GM12874 (cell line): Measurements from ENCODE around the gene EDAR.

Experiments used
- TF ChIP-seq, protein P1 (sequence below): IDR thresholded peaks from 2 replicates; pipeline ENCODE4 v1.5.1; 2011; ENCODE audit warnings: low read depth, mild to moderate bottlenecking, control low read depth, low read length, moderate library complexity; ENCODE audit not compliant: insufficient read depth

Gene EDAR

DNA sequence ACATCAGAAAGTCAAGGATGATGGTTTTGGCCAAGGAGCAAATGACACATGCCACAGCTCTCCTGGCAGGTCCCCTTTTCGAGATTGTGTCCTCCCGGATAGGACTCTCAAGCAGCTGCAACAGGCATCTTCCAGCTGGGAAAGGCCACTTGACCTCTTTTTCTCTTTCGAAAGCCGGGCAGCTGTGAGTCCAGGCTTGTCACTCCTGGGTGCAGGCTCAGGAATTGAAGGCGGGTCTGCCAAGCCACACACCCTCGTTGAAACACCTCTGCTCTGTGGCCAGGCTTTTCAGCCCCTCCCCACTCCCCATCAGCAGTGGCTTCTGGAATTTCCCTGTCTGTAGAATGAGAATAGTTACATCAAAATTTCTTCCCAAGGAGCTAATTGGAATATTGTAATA is 104.4 kb downstream of the EDAR start:
- TF ChIP-seq, protein P1, sequence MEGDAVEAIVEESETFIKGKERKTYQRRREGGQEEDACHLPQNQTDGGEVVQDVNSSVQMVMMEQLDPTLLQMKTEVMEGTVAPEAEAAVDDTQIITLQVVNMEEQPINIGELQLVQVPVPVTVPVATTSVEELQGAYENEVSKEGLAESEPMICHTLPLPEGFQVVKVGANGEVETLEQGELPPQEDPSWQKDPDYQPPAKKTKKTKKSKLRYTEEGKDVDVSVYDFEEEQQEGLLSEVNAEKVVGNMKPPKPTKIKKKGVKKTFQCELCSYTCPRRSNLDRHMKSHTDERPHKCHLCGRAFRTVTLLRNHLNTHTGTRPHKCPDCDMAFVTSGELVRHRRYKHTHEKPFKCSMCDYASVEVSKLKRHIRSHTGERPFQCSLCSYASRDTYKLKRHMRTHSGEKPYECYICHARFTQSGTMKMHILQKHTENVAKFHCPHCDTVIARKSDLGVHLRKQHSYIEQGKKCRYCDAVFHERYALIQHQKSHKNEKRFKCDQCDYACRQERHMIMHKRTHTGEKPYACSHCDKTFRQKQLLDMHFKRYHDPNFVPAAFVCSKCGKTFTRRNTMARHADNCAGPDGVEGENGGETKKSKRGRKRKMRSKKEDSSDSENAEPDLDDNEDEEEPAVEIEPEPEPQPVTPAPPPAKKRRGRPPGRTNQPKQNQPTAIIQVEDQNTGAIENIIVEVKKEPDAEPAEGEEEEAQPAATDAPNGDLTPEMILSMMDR: no peak

DNA sequence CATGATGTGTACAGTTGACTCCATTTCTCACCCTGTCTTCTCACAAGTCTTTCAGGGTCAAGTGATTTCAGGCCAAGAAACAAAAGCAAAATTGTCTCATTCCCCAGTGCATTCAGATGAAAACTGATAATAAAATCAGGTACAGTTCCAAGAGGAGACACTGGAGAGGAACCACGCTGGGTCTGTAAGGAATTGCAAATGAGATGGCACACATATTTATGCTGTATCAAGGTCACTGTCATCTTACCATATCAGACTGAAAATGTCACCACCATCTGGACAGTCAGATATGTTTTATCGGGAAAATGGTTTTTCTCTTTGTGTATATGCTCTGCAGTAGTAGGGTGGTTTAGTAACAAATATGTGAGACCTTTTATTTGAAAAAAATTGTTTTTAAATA is 110.7 kb downstream of the EDAR start:
- TF ChIP-seq, protein P1: no peak

DNA sequence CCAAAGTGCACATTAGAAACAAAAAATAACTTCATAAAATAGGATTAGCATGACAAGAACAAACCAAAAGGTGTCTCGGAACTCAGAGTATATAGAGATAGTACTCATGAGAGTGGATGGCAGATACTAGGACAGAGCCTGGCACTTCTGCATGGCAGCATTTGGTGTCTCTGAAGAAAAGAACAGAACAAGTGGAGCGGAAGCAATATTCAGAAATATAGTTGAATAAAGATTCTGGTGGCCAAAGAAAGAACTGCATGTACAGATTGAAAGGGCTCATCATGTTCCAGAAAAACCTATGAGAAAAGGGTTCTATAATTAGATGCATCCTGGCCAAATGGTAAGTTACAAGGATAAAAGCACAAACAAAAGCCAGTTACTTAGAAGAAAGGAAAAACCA is 111.5 kb downstream of the EDAR start:
- TF ChIP-seq, protein P1: no peak

DNA sequence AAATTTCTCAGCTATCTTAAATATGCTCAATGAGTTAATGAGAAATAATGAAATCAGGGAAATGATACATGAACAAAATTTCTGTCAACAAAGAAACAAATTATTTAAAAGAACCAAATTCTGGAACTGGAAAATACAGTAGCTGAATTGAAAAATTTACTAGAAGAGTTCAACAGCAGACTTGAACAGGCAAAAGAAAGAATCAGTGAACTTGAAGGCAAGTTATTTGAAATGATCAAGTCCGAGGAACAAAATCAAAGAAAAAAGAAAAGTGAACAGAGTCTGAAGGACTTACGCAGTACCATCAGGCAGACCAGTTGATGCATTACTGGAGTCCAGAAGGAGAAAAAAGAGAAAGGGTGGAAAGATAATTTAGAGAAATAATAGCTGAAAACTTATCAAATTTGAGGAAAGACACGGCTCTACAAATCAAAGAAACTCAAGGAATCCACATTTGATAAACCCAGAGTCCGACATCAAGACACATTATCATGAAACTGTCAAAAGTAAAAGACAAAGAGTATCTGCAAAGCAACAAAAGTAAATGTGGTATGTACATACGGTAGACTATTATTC is 118.9 kb downstream of the EDAR start:
- TF ChIP-seq, protein P1: no peak

DNA sequence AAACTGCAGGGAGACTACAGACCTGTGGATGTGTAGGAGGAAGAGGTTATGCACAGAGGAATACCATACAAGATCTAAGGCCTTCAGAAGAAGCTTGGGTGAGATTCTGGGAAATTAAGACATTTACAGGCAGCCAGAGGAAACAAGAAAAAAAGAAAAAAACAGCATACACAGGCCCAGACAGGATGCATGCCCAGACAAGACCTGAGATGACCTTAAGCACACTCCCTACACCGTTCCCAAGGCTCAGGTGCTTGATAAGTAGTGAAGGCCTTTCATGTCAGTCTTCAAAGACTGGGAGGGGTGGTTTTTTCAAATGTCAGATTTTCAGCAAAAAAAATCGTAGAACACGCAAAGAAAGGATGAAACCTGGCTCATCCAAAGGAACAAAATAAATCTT is 119.5 kb downstream of the EDAR start:
- TF ChIP-seq, protein P1: no peak

DNA sequence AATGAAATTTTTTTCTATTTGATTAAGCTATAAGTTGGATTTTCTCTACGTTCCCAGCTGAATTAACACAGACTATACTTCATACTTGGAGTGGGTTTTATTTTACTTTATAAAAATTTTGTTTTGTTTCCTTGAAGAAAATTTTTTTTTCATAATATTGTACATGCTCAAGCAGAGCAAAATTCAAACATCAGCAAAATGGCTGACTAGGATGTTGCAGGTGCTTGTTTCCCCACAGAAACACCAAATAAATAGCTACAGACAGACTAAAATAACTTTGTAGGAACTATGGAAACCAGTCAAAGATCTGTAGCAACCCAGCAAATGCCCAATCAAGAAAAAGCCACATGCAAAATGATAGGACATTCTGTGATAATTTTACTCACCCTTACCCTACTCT is 120.1 kb downstream of the EDAR start:
- TF ChIP-seq, protein P1: no peak

DNA sequence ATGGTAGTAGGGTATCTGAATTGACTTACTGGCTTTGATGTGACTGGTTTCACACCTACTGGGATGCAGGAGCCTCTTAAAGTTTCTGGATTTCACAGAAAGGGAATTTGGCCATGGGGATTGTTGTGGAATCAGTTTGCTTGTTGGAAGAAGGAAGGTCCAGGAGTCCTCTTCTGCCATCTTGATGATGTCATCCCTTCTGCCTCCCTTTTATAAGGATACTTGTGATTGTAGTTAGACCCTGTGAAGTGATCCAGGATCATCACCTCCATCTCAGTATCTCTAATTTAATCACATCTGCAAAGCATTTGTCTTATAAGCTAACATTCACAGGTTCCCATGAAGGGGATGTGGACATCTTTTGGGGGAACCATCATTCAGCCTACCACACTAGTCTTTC is 123.0 kb downstream of the EDAR start:
- TF ChIP-seq, protein P1: no peak

DNA sequence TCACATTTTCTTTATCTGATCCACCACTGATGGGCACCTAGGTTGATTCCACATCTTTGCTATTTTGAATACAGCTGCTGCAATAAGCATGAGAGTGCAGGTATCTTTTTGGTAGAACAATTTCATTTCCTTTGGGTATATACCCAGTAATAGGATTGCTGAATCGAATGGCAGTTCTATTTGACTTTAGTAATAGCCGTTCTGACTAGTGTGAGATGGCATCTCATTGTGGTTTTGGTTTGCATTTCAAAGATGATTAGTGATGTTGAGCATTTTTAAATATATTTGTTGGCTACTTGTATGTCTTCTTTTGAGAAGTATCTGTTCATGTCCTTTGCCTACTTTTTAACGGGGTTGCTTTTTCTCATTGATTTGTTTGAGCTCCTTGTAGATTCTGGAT is 130.1 kb downstream of the EDAR start:
- TF ChIP-seq, protein P1: no peak
